HEK293 (cell line): Measurements from ENCODE around the gene PPP1R27.

Experiments
- EGR2 ChIP-seq: fragments of 450-650 bp; formaldehyde crosslinking; IDR thresholded peaks from 2 replicates; pipeline ENCODE4 v1.5.1; 2016; ENCODE audit warnings: low read depth, missing biosample characterization, missing genetic modification characterization
- HOXD13 ChIP-seq: sonication (generic); formaldehyde crosslinking; IDR thresholded peaks from 2 replicates; pipeline ENCODE4 v1.8.0; 2022; ENCODE audit warnings: missing genetic modification reagents, borderline replicate concordance
- MYNN ChIP-seq: fragments of 450-650 bp; formaldehyde crosslinking; IDR thresholded peaks from 2 replicates; pipeline ENCODE4 v1.5.1; 2016; ENCODE audit warnings: missing biosample characterization, missing genetic modification characterization, borderline replicate concordance
- OVOL3 ChIP-seq: fragments of 450-650 bp; formaldehyde crosslinking; IDR thresholded peaks from 2 replicates; pipeline ENCODE4 v1.5.1; 2016; ENCODE audit warnings: missing biosample characterization, missing genetic modification characterization
- SETDB1 ChIP-seq: IDR thresholded peaks from one replicate; pipeline ENCODE4 v1.6.1; 2017; ENCODE audit warnings: mild to moderate bottlenecking, low read length, moderate library complexity, mixed read lengths; ENCODE audit not compliant: insufficient read length
- ZBTB1 ChIP-seq: fragments of 450-650 bp; formaldehyde crosslinking; IDR thresholded peaks from 2 replicates; pipeline ENCODE4 v1.5.1; 2016; ENCODE audit warnings: missing biosample characterization, missing genetic modification characterization
- ZBTB48 ChIP-seq: fragments of 450-650 bp; formaldehyde crosslinking; IDR thresholded peaks from 2 replicates; pipeline ENCODE4 v1.5.1; 2016; ENCODE audit warnings: missing biosample characterization, missing genetic modification characterization
- ZBTB7A ChIP-seq: fragments of 450-650 bp; formaldehyde crosslinking; IDR thresholded peaks from 2 replicates; pipeline ENCODE4 v1.5.1; 2016; ENCODE audit warnings: low read depth, missing biosample characterization, missing genetic modification characterization
- ZBTB8A ChIP-seq: fragments of 450-650 bp; formaldehyde crosslinking; IDR thresholded peaks from 2 replicates; pipeline ENCODE4 v1.5.1; 2016; ENCODE audit warnings: missing biosample characterization, missing genetic modification characterization
- ZFP37 ChIP-seq: fragments of 450-650 bp; formaldehyde crosslinking; IDR thresholded peaks from 2 replicates; pipeline ENCODE4 v1.5.1; 2016; ENCODE audit warnings: missing biosample characterization, missing genetic modification characterization
- ZNF146 ChIP-seq: fragments of 450-650 bp; formaldehyde crosslinking; IDR thresholded peaks from 2 replicates; pipeline ENCODE4 v1.5.1; 2016; ENCODE audit warnings: missing biosample characterization, missing genetic modification characterization
- ZNF184 ChIP-seq: fragments of 450-650 bp; IDR thresholded peaks from 2 replicates; pipeline ENCODE4 v1.5.1; 2018; ENCODE audit warnings: missing biosample characterization, mild to moderate bottlenecking, missing genetic modification characterization
- ZNF214 ChIP-seq: fragments of 450-650 bp; formaldehyde crosslinking; IDR thresholded peaks from 2 replicates; pipeline ENCODE4 v1.5.1; 2017; ENCODE audit warnings: missing biosample characterization, mild to moderate bottlenecking, missing genetic modification characterization, borderline replicate concordance
- ZNF24 ChIP-seq: fragments of 450-650 bp; formaldehyde crosslinking; IDR thresholded peaks from 2 replicates; pipeline ENCODE4 v1.5.1; 2016; ENCODE audit warnings: missing biosample characterization, missing genetic modification characterization
- ZNF292 ChIP-seq: fragments of 450-650 bp; formaldehyde crosslinking; IDR thresholded peaks from 2 replicates; pipeline ENCODE4 v1.5.1; 2016; ENCODE audit warnings: low read depth, missing biosample characterization, missing genetic modification characterization, borderline replicate concordance
- ZNF302 ChIP-seq: fragments of 450-650 bp; formaldehyde crosslinking; IDR thresholded peaks from 2 replicates; pipeline ENCODE4 v1.5.1; 2016; ENCODE audit warnings: missing biosample characterization, missing genetic modification characterization, low read depth
- ZNF341 ChIP-seq: fragments of 450-650 bp; formaldehyde crosslinking; IDR thresholded peaks from 2 replicates; pipeline ENCODE4; 2016; ENCODE audit warnings: low read depth, missing biosample characterization, missing genetic modification characterization
- ZNF37A ChIP-seq: fragments of 450-650 bp; IDR thresholded peaks from 2 replicates; pipeline ENCODE4 v1.5.1; 2018; ENCODE audit warnings: missing biosample characterization, missing genetic modification characterization
- ZNF391 ChIP-seq: fragments of 450-650 bp; formaldehyde crosslinking; IDR thresholded peaks from 2 replicates; pipeline ENCODE4 v1.5.1; 2016; ENCODE audit warnings: low read depth, missing biosample characterization, missing genetic modification characterization, borderline replicate concordance
- ZNF416 ChIP-seq: fragments of 450-650 bp; formaldehyde crosslinking; IDR thresholded peaks from 2 replicates; pipeline ENCODE4 v1.5.1; 2016; ENCODE audit warnings: missing biosample characterization, missing genetic modification characterization
- ZNF510 ChIP-seq: fragments of 450-650 bp; formaldehyde crosslinking; IDR thresholded peaks from 2 replicates; pipeline ENCODE4 v1.5.1; 2018; ENCODE audit warnings: mild to moderate bottlenecking, missing genetic modification characterization, missing biosample characterization; ENCODE audit not compliant: insufficient replicate concordance
- ZNF514 ChIP-seq: fragments of 450-650 bp; formaldehyde crosslinking; IDR thresholded peaks from 2 replicates; pipeline ENCODE4 v1.5.1; 2016; ENCODE audit warnings: missing biosample characterization, missing genetic modification characterization
- ZNF521 ChIP-seq: fragments of 450-650 bp; formaldehyde crosslinking; IDR thresholded peaks from 2 replicates; pipeline ENCODE4 v1.5.1; 2017; ENCODE audit warnings: missing biosample characterization, mild to moderate bottlenecking, missing genetic modification characterization
- ZNF660 ChIP-seq: fragments of 450-650 bp; IDR thresholded peaks from 2 replicates; pipeline ENCODE4 v1.5.1; 2018; ENCODE audit warnings: missing biosample characterization, mild to moderate bottlenecking, missing genetic modification characterization
- ZNF747 ChIP-seq: fragments of 450-650 bp; formaldehyde crosslinking; IDR thresholded peaks from 2 replicates; pipeline ENCODE4 v1.5.1; 2016; ENCODE audit warnings: missing biosample characterization, missing genetic modification characterization
- ZNF777 ChIP-seq: fragments of 450-650 bp; formaldehyde crosslinking; IDR thresholded peaks from 2 replicates; pipeline ENCODE4 v1.5.1; 2017; ENCODE audit warnings: missing biosample characterization, missing genetic modification characterization, borderline replicate concordance
- TF ChIP-seq, protein P1 (sequence below): fragments of 450-650 bp; formaldehyde crosslinking; IDR thresholded peaks from 2 replicates; pipeline ENCODE4 v1.5.1; 2016; ENCODE audit warnings: missing biosample characterization, missing genetic modification characterization, borderline replicate concordance
- TF ChIP-seq, protein P2 (sequence below): fragments of 450-650 bp; formaldehyde crosslinking; IDR thresholded peaks from 2 replicates; pipeline ENCODE4 v1.5.1; 2016; ENCODE audit warnings: missing biosample characterization, missing genetic modification characterization, low read depth
- TF ChIP-seq, protein P3 (sequence below): fragments of 450-650 bp; formaldehyde crosslinking; IDR thresholded peaks from 2 replicates; pipeline ENCODE4 v1.5.1; 2016; ENCODE audit warnings: missing biosample characterization, missing genetic modification characterization
- TF ChIP-seq, protein P4 (sequence below): fragments of 450-650 bp; formaldehyde crosslinking; IDR thresholded peaks from 2 replicates; pipeline ENCODE4 v1.5.1; 2017; ENCODE audit warnings: missing biosample characterization, missing genetic modification characterization
- TF ChIP-seq, protein P5 (sequence below): fragments of 450-650 bp; formaldehyde crosslinking; optimal IDR thresholded peaks from 2 replicates; pipeline ENCODE3; 2016; ENCODE audit warnings: missing biosample characterization, mild to moderate bottlenecking, missing genetic modification characterization

PPP1R27 gene

DNA sequence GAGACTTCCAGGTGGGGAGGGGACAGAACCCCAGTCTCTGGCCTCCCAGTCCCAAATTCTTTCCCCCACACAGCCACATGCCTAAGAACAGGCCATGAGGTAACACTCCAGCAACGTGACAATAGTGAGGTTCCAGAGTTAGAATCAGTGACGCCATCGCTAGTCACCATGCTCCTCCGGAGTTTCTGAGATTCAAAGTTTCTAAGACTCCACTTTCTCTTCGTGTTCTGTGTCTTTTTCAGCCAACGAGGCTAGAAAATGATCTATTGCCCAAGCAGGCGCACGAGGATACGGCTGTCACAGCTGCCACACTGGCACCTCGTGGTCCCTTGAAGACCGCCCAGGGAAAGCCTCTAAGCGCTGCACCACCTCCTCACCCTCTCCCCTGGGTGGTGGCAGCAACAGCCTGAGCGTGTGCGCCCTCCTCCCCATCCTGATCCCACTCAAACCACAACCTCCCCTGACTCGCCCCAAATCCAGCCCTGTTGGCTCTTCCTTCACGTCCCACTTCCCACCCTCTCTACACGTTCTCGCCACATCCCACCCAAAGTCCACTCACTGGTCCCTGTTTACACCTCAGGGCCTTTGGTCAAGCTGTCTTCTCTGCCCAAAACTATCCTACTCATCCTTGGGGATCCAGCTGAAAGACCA is 2.8 kb downstream of the PPP1R27 start (continued):
- no peak for TF ChIP-seq HOXD13 (CRISPR knock-in tag)
- no peak for TF ChIP-seq ZFP37 (tag by site-specific recombination)
- no peak for TF ChIP-seq ZBTB7A (tag by site-specific recombination)
- no peak for TF ChIP-seq ZNF510 (tag by site-specific recombination)
- TF ChIP-seq ZNF660 (tag by site-specific recombination), result no peak
- TF ChIP-seq, protein P1, sequence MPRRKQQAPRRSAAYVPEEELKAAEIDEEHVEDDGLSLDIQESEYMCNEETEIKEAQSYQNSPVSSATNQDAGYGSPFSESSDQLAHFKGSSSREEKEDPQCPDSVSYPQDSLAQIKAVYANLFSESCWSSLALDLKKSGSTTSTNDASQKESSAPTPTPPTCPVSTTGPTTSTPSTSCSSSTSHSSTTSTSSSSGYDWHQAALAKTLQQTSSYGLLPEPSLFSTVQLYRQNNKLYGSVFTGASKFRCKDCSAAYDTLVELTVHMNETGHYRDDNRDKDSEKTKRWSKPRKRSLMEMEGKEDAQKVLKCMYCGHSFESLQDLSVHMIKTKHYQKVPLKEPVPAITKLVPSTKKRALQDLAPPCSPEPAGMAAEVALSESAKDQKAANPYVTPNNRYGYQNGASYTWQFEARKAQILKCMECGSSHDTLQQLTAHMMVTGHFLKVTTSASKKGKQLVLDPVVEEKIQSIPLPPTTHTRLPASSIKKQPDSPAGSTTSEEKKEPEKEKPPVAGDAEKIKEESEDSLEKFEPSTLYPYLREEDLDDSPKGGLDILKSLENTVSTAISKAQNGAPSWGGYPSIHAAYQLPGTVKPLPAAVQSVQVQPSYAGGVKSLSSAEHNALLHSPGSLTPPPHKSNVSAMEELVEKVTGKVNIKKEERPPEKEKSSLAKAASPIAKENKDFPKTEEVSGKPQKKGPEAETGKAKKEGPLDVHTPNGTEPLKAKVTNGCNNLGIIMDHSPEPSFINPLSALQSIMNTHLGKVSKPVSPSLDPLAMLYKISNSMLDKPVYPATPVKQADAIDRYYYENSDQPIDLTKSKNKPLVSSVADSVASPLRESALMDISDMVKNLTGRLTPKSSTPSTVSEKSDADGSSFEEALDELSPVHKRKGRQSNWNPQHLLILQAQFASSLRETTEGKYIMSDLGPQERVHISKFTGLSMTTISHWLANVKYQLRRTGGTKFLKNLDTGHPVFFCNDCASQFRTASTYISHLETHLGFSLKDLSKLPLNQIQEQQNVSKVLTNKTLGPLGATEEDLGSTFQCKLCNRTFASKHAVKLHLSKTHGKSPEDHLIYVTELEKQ (tag by site-specific recombination), result no peak
- no peak for TF ChIP-seq OVOL3 (tag by site-specific recombination)
- no peak for TF ChIP-seq ZNF24 (tag by site-specific recombination)
- TF ChIP-seq, protein P2, sequence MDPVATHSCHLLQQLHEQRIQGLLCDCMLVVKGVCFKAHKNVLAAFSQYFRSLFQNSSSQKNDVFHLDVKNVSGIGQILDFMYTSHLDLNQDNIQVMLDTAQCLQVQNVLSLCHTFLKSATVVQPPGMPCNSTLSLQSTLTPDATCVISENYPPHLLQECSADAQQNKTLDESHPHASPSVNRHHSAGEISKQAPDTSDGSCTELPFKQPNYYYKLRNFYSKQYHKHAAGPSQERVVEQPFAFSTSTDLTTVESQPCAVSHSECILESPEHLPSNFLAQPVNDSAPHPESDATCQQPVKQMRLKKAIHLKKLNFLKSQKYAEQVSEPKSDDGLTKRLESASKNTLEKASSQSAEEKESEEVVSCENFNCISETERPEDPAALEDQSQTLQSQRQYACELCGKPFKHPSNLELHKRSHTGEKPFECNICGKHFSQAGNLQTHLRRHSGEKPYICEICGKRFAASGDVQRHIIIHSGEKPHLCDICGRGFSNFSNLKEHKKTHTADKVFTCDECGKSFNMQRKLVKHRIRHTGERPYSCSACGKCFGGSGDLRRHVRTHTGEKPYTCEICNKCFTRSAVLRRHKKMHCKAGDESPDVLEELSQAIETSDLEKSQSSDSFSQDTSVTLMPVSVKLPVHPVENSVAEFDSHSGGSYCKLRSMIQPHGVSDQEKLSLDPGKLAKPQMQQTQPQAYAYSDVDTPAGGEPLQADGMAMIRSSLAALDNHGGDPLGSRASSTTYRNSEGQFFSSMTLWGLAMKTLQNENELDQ (tag by site-specific recombination), result no peak
- TF ChIP-seq ZNF747 (tag by site-specific recombination), result no peak
- TF ChIP-seq SETDB1, result no peak
- no peak for TF ChIP-seq ZNF777
- TF ChIP-seq ZBTB48 (tag by site-specific recombination), result peak; percentile 61
- TF ChIP-seq ZNF391 (tag by site-specific recombination), result no peak
- no peak for TF ChIP-seq ZNF302 (tag by site-specific recombination)
- TF ChIP-seq, protein P3, sequence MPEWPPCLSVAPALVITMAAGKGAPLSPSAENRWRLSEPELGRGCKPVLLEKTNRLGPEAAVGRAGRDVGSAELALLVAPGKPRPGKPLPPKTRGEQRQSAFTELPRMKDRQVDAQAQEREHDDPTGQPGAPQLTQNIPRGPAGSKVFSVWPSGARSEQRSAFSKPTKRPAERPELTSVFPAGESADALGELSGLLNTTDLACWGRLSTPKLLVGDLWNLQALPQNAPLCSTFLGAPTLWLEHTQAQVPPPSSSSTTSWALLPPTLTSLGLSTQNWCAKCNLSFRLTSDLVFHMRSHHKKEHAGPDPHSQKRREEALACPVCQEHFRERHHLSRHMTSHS (tag by site-specific recombination), result no peak
- TF ChIP-seq ZBTB8A, result no peak
- no peak for TF ChIP-seq ZBTB1
- no peak for TF ChIP-seq ZNF146
- no peak for TF ChIP-seq ZNF514 (tag by site-specific recombination)
- TF ChIP-seq ZNF416 (tag by site-specific recombination), result no peak
- peak; percentile 99 for TF ChIP-seq ZNF341 (tag by site-specific recombination)
- TF ChIP-seq, protein P4, sequence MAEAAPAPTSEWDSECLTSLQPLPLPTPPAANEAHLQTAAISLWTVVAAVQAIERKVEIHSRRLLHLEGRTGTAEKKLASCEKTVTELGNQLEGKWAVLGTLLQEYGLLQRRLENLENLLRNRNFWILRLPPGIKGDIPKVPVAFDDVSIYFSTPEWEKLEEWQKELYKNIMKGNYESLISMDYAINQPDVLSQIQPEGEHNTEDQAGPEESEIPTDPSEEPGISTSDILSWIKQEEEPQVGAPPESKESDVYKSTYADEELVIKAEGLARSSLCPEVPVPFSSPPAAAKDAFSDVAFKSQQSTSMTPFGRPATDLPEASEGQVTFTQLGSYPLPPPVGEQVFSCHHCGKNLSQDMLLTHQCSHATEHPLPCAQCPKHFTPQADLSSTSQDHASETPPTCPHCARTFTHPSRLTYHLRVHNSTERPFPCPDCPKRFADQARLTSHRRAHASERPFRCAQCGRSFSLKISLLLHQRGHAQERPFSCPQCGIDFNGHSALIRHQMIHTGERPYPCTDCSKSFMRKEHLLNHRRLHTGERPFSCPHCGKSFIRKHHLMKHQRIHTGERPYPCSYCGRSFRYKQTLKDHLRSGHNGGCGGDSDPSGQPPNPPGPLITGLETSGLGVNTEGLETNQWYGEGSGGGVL (tag by site-specific recombination), result no peak
- no peak for TF ChIP-seq ZNF214
- TF ChIP-seq ZNF292 (tag by site-specific recombination), result no peak
- TF ChIP-seq EGR2, result peak; percentile 96
- TF ChIP-seq MYNN, result no peak
- no peak for TF ChIP-seq ZNF184 (tag by site-specific recombination)
- no peak for TF ChIP-seq ZNF37A (tag by site-specific recombination)
- TF ChIP-seq ZNF521 (tag by site-specific recombination), result no peak
- TF ChIP-seq, protein P5, sequence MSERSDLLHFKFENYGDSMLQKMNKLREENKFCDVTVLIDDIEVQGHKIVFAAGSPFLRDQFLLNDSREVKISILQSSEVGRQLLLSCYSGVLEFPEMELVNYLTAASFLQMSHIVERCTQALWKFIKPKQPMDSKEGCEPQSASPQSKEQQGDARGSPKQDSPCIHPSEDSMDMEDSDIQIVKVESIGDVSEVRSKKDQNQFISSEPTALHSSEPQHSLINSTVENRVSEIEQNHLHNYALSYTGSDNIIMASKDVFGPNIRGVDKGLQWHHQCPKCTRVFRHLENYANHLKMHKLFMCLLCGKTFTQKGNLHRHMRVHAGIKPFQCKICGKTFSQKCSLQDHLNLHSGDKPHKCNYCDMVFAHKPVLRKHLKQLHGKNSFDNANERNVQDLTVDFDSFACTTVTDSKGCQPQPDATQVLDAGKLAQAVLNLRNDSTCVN (tag by site-specific recombination), result no peak
